HCT116 (cell line): ENCODE data around the gene GTF3C2. TPM values are rescaled to one million over a fixed set of nuclear protein-coding genes. Genes with fewer than 3 reads are reported as not detected.

Experiments used
- ATAC-seq: fragments of 200-7000 bp; cut with Tn5 transposase; 2 replicates; pipeline ENCODE4 v1.9.1; 2020; ENCODE audit warnings: mild to moderate bottlenecking, moderate library complexity
- BruUV-seq: library from RNA; stranded (reverse); fragments of 400-500 nt; replicated peaks from 2 replicates; lab custom pipeline; 2021; lab: Mats Ljungman, UMichigan
- CTCF ChIA-PET: fragments of 300-600 bp; sonication (Branson Sonifier 250); formaldehyde crosslinking; loops from one replicate; lab custom pipeline; 2021; ENCODE audit warnings: antibody characterized with exemption; lab: Charles Lee
- POLR2A ChIA-PET: fragments of 300-600, 350-600 bp; sonication (Branson Sonifier 250); formaldehyde crosslinking; loops from one replicate; lab custom pipeline; 2021; ENCODE audit warnings: antibody characterized with exemption; lab: Charles Lee
- RAD21 ChIA-PET, 2 experiments: fragments of 300-600 bp; sonication (Branson Sonifier 250); formaldehyde crosslinking; loops; one replicate each; lab custom pipeline; 2023; ENCODE audit warnings: low total read pairs in 2 of 2; ENCODE audit not compliant: uncharacterized antibody in 2 of 2, unreplicated experiment in 2 of 2, low non-redundant PET in 1 of 2; lab: Charles Lee
- DNase-seq: peaks from one replicate; pipeline ENCODE4 v3.0.0-alpha.2; 2010; ENCODE audit warnings: low read depth, low spot score
- H2AFZ ChIP-seq: fragments of 200-600 bp; shearing (Covaris generic), sonication (generic); 2 replicates; pipeline ENCODE4 v1.6.1; 2017; ENCODE audit warnings: low read depth, mixed run types, mixed read lengths, antibody characterized with exemption, low read length; ENCODE audit not compliant: poor library complexity, severe bottlenecking
- H3K27ac ChIP-seq: 2 replicates; pipeline ENCODE4 v1.5.1; 2012; ENCODE audit warnings: low read depth, low read length
- H3K27me3 ChIP-seq: fragments of 200-600 bp; sonication (generic); 2 replicates; pipeline ENCODE4 v1.6.1; 2016; ENCODE audit warnings: mixed run types, low read length, mixed read lengths; ENCODE audit not compliant: insufficient read depth
- H3K36me3 ChIP-seq, 2 experiments: fragments of 200-500 bp in 1 of 2; fragments of 200-600 bp in 1 of 2; sonication (Bioruptor generic) in 1 of 2; sonication (generic) in 1 of 2; 2 replicates each; pipeline versions ENCODE4 v1.5.1 to v1.6.1; 2014 to 2016; ENCODE audit warnings: low read length in 2 of 2, inconsistent platforms in 1 of 2, mixed read lengths in 1 of 2, mixed run types in 1 of 2; ENCODE audit not compliant: insufficient read depth in 2 of 2, control insufficient read depth in 1 of 2
- H3K4me1 ChIP-seq, 2 experiments: fragments of 200-600 bp in 1 of 2; sonication (generic) in 1 of 2; 2 replicates each; pipeline versions ENCODE4 v1.5.1 to v1.6.1; 2012 to 2017; ENCODE audit warnings: low read length in 2 of 2, inconsistent platforms in 1 of 2, mild to moderate bottlenecking in 1 of 2, mixed read lengths in 1 of 2, mixed run types in 1 of 2, moderate library complexity in 1 of 2; ENCODE audit not compliant: insufficient read depth in 2 of 2, control insufficient read depth in 1 of 2
- H3K4me2 ChIP-seq: fragments of 200-600 bp; sonication (generic); 2 replicates; pipeline ENCODE4 v1.6.1; 2017; ENCODE audit warnings: mixed run types, low read length, mixed read lengths
- H3K4me3 ChIP-seq, 2 experiments: fragments of 200-600 bp in 1 of 2; sonication (generic) in 1 of 2; replicated peaks in 1 of 2; 2 replicates each; pipeline ENCODE4 v1.5.1; 2011 to 2016; ENCODE audit warnings: low read length in 2 of 2, control low read depth in 1 of 2, low read depth in 1 of 2, mild to moderate bottlenecking in 1 of 2, mixed read lengths in 1 of 2, mixed run types in 1 of 2
- H3K79me2 ChIP-seq: fragments of 200-600 bp; sonication (generic); 2 replicates; pipeline ENCODE4 v1.6.1; 2017; ENCODE audit warnings: mild to moderate bottlenecking, mixed run types, low read length, moderate library complexity, mixed read lengths; ENCODE audit not compliant: insufficient read depth
- H3K9ac ChIP-seq: fragments of 200-600 bp; sonication (generic); 2 replicates; pipeline ENCODE4 v1.6.1; 2016; ENCODE audit warnings: low read length, mixed read lengths
- H3K9me2 ChIP-seq: fragments of 200-600 bp; sonication (generic), shearing (Covaris generic); 2 replicates; pipeline ENCODE4 v1.6.1; 2017; ENCODE audit warnings: mixed run types, mild to moderate bottlenecking, moderate library complexity; ENCODE audit not compliant: insufficient read depth
- H3K9me3 ChIP-seq, 2 experiments: fragments of 200-500 bp in 1 of 2; fragments of 200-600 bp in 1 of 2; sonication (Bioruptor generic) in 1 of 2; sonication (generic) in 1 of 2; 2 replicates each; pipeline ENCODE4 v1.6.1; 2014 to 2017; ENCODE audit warnings: low read length in 2 of 2, mixed read lengths in 2 of 2, inconsistent platforms in 1 of 2, low read depth in 1 of 2, mild to moderate bottlenecking in 1 of 2, mixed run types in 1 of 2, moderate library complexity in 1 of 2; ENCODE audit not compliant: control insufficient read depth in 1 of 2, insufficient read depth in 1 of 2
- H4K20me1 ChIP-seq: fragments of 200-600 bp; sonication (generic), shearing (Covaris generic); 2 replicates; pipeline ENCODE4 v1.6.1; 2017; ENCODE audit warnings: mixed run types, mild to moderate bottlenecking, moderate library complexity; ENCODE audit not compliant: insufficient read depth
- ATF3 ChIP-seq: IDR thresholded peaks from 2 replicates; pipeline ENCODE4 v1.6.1; 2012
- CBX3 ChIP-seq: IDR thresholded peaks from 2 replicates; pipeline ENCODE4 v1.6.1; 2012; ENCODE audit warnings: low read depth
- CEBPB ChIP-seq: IDR thresholded peaks from 2 replicates; pipeline ENCODE4 v1.6.1; 2012; ENCODE audit warnings: low read depth
- CTCF ChIP-seq, 3 experiments: fragments of 200-600 bp in 1 of 3; sonication (generic) in 1 of 3; IDR thresholded peaks in 2 of 3; conservative IDR thresholded peaks in 1 of 3; 2 replicates each; pipeline ENCODE4 v1.5.1; 2012 to 2017; ENCODE audit warnings: low read depth in 2 of 3, low read length in 2 of 3, antibody characterized with exemption in 1 of 3, borderline replicate concordance in 1 of 3, control low read depth in 1 of 3, mild to moderate bottlenecking in 1 of 3, mixed read lengths in 1 of 3, mixed run types in 1 of 3, moderate library complexity in 1 of 3; ENCODE audit not compliant: insufficient read depth in 1 of 3
- FOSL1 ChIP-seq: IDR thresholded peaks from 2 replicates; pipeline ENCODE4 v1.6.1; 2012; ENCODE audit warnings: low read depth
- MAX ChIP-seq: IDR thresholded peaks from 2 replicates; pipeline ENCODE4 v1.6.1; 2012
- POLR2AphosphoS5 ChIP-seq: IDR thresholded peaks from 2 replicates; pipeline ENCODE4 v1.6.1; 2011; ENCODE audit warnings: mild to moderate bottlenecking, low read depth, low read length, moderate library complexity
- RAD21 ChIP-seq: IDR thresholded peaks from 2 replicates; pipeline ENCODE4 v1.6.1; 2012; ENCODE audit warnings: low read depth, mild to moderate bottlenecking
- REST ChIP-seq: IDR thresholded peaks from 2 replicates; pipeline ENCODE4 v1.6.1; 2012; ENCODE audit warnings: low read depth
- SIN3A ChIP-seq: IDR thresholded peaks from 2 replicates; pipeline ENCODE4 v1.6.1; 2012; ENCODE audit warnings: low read depth
- SP1 ChIP-seq: IDR thresholded peaks from 2 replicates; pipeline ENCODE4 v1.6.1; 2012; ENCODE audit warnings: low read depth
- SRF ChIP-seq: IDR thresholded peaks from 2 replicates; pipeline ENCODE4 v1.6.1; 2012; ENCODE audit warnings: low read depth
- TCF7L2 ChIP-seq: IDR thresholded peaks from 2 replicates; pipeline ENCODE4 v1.7.0; 2011; ENCODE audit warnings: borderline replicate concordance, inconsistent platforms; ENCODE audit not compliant: insufficient read depth, insufficient read length; ENCODE audit errors: extremely low read depth
- YY1 ChIP-seq: IDR thresholded peaks from 2 replicates; pipeline ENCODE4 v1.6.1; 2011; ENCODE audit warnings: low read length, low read depth, moderate library complexity, mild to moderate bottlenecking; ENCODE audit not compliant: insufficient replicate concordance; ENCODE audit errors: extremely low read depth
- ZFX ChIP-seq: fragments of 450-650 bp; IDR thresholded peaks from 2 replicates; pipeline ENCODE4 v1.6.1; 2017
- ZNF274 ChIP-seq: fragments of 200-500 bp; sonication (Bioruptor generic); IDR thresholded peaks from 2 replicates; pipeline ENCODE4 v1.6.1; 2014; ENCODE audit warnings: mild to moderate bottlenecking, low read depth, low read length, inconsistent platforms
- intact Hi-C: fragments of 100-400 bp; cut with micrococcal nuclease; formaldehyde crosslinking; loops from 2 replicates; pipeline ENCODE4 v1.10.0; 2022
- total RNA-seq: library from RNA; stranded (reverse); gene quantifications from one replicate; pipeline ENCODE4 v1.2.1, GENCODE V29; 2021; ENCODE audit not compliant: unreplicated experiment

The GTF3C2 gene
- total RNA-seq, 1 experiment from 2014 or later = 88.2 TPM

GRCh38 chr2:27363933-27364332, 7.4 kb upstream of the GTF3C2 start:
- POLR2A ChIA-PET = no interaction called here

More at GRCh38 chr2:27363933-27364332, 7.4 kb upstream of the GTF3C2 start:
- no TSS peak for BruUV-seq
- no peaks in the 10 kb centered on the region for H4K20me1 ChIP-seq
- peaks cover 20 to 32% of the 10 kb centered on the region in 2 experiments; a peak in 2 of 4 replicates for H3K36me3 ChIP-seq
- CTCF ChIA-PET = no interaction called here
- intact Hi-C loops = no loop called here
- no peak overlapping the region for H3K4me3 ChIP-seq
- H3K4me2 ChIP-seq = no peak overlapping the region
- H3K27me3 ChIP-seq = no peaks in the 10 kb centered on the region
- no peak for ATAC-seq
- TF ChIP-seq ZNF274 (no peak), MAX (no peak), TCF7L2 (no peak), YY1 (no peak), SP1 (no peak), SIN3A (no peak), POLR2AphosphoS5 (no peak), ZFX (no peak), CTCF (IDR thresholded peaks at IDR 0.05 in 2 of 3, conservative IDR thresholded peaks at IDR 0.05 in 1 of 3; ENCODE audit: borderline replicate concordance in 1 of 3, insufficient read depth in 1 of 3, low read depth in 2 of 3, low read length in 2 of 3) (no peak), SRF (no peak), CEBPB (no peak), ATF3 (no peak), CBX3 (no peak), FOSL1 (no peak), RAD21 (no peak), REST (no peak)
- peaks cover 15% of the 10 kb centered on the region; the same call in 1 of the 2 replicates for H3K79me2 ChIP-seq
- DNase-seq = no peak
- peaks cover 3 to 5% of the 10 kb centered on the region in 2 experiments; a peak in 2 of 4 replicates for H3K4me1 ChIP-seq
- RAD21 ChIA-PET = no interaction called here
- H2AFZ ChIP-seq = no peak overlapping the region
- no peaks in the 10 kb centered on the region for H3K9me3 ChIP-seq
- no peaks in the 10 kb centered on the region for H3K9me2 ChIP-seq
- H3K9ac ChIP-seq = no peak overlapping the region
- H3K27ac ChIP-seq = no peak overlapping the region
